OCI-LY1 (cell line): ENCODE measurements around the gene FAM228A.

ENCODE experiments used
- H2AFZ ChIP-seq: fragments of 200-600 bp; sonication (generic), shearing (Covaris generic); 2 replicates; pipeline ENCODE4 v1.6.0; 2014; ENCODE audit warnings: antibody characterized with exemption, mild to moderate bottlenecking, low read length
- H3F3A ChIP-seq: fragments of 200-600 bp; sonication (generic), shearing (Covaris generic); 2 replicates; pipeline ENCODE4 v1.6.0; 2014; ENCODE audit warnings: mild to moderate bottlenecking, antibody characterized with exemption, low read length, moderate library complexity; ENCODE audit not compliant: insufficient read depth
- H3K27ac ChIP-seq: fragments of 200-600 bp; sonication (generic); 2 replicates; pipeline ENCODE4 v1.5.1; 2014; ENCODE audit warnings: low read length, mixed run types, mild to moderate bottlenecking, low read depth; ENCODE audit not compliant: poor library complexity, severe bottlenecking
- H3K27me3 ChIP-seq: fragments of 200-600 bp; sonication (generic); 2 replicates; pipeline ENCODE4 v1.6.0; 2014; ENCODE audit warnings: antibody characterized with exemption, mild to moderate bottlenecking, low read length, moderate library complexity; ENCODE audit not compliant: insufficient read depth
- H3K36me3 ChIP-seq: fragments of 200-600 bp; sonication (generic); 2 replicates; pipeline ENCODE4 v1.6.1; 2014; ENCODE audit warnings: mild to moderate bottlenecking, antibody characterized with exemption, low read length, moderate library complexity, mixed read lengths; ENCODE audit not compliant: insufficient read depth
- H3K4me1 ChIP-seq: fragments of 200-600 bp; sonication (generic); 2 replicates; pipeline ENCODE4 v1.5.1; 2014; ENCODE audit warnings: mild to moderate bottlenecking, low read length, moderate library complexity; ENCODE audit not compliant: insufficient read depth, severe bottlenecking
- H3K4me2 ChIP-seq: fragments of 200-600 bp; sonication (generic), shearing (Covaris generic); 2 replicates; pipeline ENCODE4 v1.6.1; 2014; ENCODE audit warnings: low read length
- H3K4me3 ChIP-seq: fragments of 200-600 bp; sonication (generic); 2 replicates; pipeline ENCODE4 v1.5.1; 2014; ENCODE audit warnings: low read length, low read depth, mild to moderate bottlenecking, mixed read lengths; ENCODE audit not compliant: poor library complexity, severe bottlenecking
- H3K79me2 ChIP-seq: fragments of 200-600 bp; shearing (Covaris generic); 2 replicates; pipeline ENCODE4 v1.6.1; 2016; ENCODE audit warnings: mixed run types, low read length, mixed read lengths; ENCODE audit not compliant: insufficient read depth
- H3K9ac ChIP-seq: fragments of 200-600 bp; sonication (generic), shearing (Covaris generic); 2 replicates; pipeline ENCODE4 v1.6.1; 2014; ENCODE audit warnings: mild to moderate bottlenecking, low read length, mixed read lengths
- H3K9me2 ChIP-seq: fragments of 200-600 bp; sonication (generic), shearing (Covaris generic); 2 replicates; pipeline ENCODE4 v1.6.1; 2014; ENCODE audit warnings: low read depth, mild to moderate bottlenecking, low read length, mixed read lengths
- H3K9me3 ChIP-seq: fragments of 200-600 bp; shearing (Covaris generic); 2 replicates; pipeline ENCODE4 v1.6.1; 2014; ENCODE audit warnings: low read length, mixed read lengths
- H4K20me1 ChIP-seq: fragments of 200-600 bp; sonication (generic), shearing (Covaris generic); 2 replicates; pipeline ENCODE4 v1.6.0; 2016; ENCODE audit warnings: mild to moderate bottlenecking, low read length; ENCODE audit not compliant: insufficient read depth
- EZH2 ChIP-seq: fragments of 200-600 bp; sonication (generic), shearing (Covaris generic); IDR thresholded peaks from 2 replicates; pipeline ENCODE4 v1.8.0; 2017; ENCODE audit warnings: borderline replicate concordance, mixed run types, mild to moderate bottlenecking, antibody characterized with exemption, low read length, moderate library complexity, mixed read lengths
- TF ChIP-seq, protein P1 (sequence below): fragments of 200-600 bp; sonication (generic), shearing (Covaris generic); IDR thresholded peaks from 2 replicates; pipeline ENCODE4 v1.5.1; 2017; ENCODE audit warnings: mild to moderate bottlenecking, antibody characterized with exemption, low read length, moderate library complexity, mixed read lengths

FAM228A gene

DNA sequence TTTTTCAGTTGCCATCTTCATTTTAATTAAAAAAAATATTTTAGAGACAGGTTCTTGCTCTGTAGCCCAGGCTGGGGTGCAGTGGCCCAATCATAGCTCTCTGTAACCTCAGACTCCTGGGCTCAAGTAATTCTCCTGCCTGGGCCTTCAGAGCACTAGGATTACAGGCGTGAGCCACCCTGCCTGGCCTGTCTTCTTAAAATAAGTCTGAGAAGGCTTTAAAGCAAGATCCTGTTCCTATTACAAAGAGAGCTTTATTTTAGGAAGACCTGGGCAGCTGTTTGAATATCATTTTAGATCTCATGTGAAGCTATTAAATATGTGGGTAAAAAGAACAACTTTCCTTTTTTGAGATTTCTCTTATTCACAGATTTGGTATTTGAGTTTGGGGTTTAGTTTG, 1.5 kb downstream of the FAM228A start:
- H3K36me3 ChIP-seq: no peaks in the 10 kb centered on the region
- no peaks in the 10 kb centered on the region for H3F3A ChIP-seq
- H3K79me2 ChIP-seq: no peaks in the 10 kb centered on the region
- H4K20me1 ChIP-seq: no peaks in the 10 kb centered on the region
- H3K27me3 ChIP-seq: no peaks in the 10 kb centered on the region
- no peak overlapping the region for H3K9ac ChIP-seq
- no peak overlapping the region for H3K4me2 ChIP-seq
- H3K9me3 ChIP-seq: no peaks in the 10 kb centered on the region
- H3K27ac ChIP-seq: no peak overlapping the region
- H3K9me2 ChIP-seq: no peaks in the 10 kb centered on the region
- H3K4me1 ChIP-seq: no peaks in the 10 kb centered on the region
- no peak overlapping the region for H2AFZ ChIP-seq
- TF ChIP-seq, protein P1, sequence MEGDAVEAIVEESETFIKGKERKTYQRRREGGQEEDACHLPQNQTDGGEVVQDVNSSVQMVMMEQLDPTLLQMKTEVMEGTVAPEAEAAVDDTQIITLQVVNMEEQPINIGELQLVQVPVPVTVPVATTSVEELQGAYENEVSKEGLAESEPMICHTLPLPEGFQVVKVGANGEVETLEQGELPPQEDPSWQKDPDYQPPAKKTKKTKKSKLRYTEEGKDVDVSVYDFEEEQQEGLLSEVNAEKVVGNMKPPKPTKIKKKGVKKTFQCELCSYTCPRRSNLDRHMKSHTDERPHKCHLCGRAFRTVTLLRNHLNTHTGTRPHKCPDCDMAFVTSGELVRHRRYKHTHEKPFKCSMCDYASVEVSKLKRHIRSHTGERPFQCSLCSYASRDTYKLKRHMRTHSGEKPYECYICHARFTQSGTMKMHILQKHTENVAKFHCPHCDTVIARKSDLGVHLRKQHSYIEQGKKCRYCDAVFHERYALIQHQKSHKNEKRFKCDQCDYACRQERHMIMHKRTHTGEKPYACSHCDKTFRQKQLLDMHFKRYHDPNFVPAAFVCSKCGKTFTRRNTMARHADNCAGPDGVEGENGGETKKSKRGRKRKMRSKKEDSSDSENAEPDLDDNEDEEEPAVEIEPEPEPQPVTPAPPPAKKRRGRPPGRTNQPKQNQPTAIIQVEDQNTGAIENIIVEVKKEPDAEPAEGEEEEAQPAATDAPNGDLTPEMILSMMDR: no peak
- no peak for TF ChIP-seq EZH2
- no peak overlapping the region for H3K4me3 ChIP-seq

DNA sequence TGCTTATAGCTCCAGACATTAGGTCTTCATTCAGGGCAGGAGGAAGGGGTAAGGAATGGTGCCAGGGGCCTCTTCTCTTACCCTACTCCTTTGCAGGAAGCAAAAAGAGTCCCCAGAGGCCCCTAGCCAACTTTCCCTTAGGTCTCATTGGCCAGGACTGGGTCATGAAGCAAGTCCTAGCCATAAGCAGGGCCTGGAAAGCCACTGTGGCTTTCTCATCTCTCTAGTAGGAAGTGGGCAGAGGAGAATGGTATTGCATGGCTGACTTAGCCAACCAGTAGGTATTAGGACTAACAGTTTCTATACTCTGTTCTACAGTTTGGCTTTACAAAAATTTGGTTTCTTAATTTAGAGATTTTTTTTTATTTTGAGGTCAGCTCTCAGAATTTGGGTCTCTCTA, 4.8 kb downstream of the FAM228A start:
- Histone ChIP-seq H3K27ac (no peak overlapping the region), H3K4me3 (no peak overlapping the region), H3F3A (no peaks in the 10 kb centered on the region), H3K79me2 (no peaks in the 10 kb centered on the region), H3K4me2 (no peak overlapping the region), H3K4me1 (no peaks in the 10 kb centered on the region), H3K27me3 (no peaks in the 10 kb centered on the region), H2AFZ (no peak overlapping the region), H3K9ac (no peak overlapping the region), H4K20me1 (no peaks in the 10 kb centered on the region), H3K9me3 (no peaks in the 10 kb centered on the region), H3K9me2 (no peaks in the 10 kb centered on the region), H3K36me3 (no peaks in the 10 kb centered on the region)
- TF ChIP-seq, protein P1: no peak
- no peak for TF ChIP-seq EZH2

DNA sequence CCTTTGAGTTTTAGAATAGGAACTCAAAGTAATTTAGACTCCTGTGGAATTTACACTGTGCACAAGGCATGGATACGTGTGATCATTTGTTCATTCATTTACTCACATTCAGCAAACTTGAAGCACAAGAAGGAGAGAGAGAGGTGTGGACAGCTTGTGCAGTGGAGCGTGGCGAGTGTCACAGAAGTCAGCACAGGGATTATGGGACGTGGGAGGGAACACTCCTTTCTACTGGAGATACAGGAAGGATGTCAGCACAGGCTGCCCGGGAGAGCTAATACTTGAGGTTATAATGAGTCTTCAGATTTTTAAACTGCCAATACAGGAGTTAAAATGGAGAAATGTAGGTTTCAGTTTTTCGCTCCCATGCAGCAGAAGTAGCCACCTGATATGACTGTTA, 7.0 kb downstream of the FAM228A start:
- Histone ChIP-seq H3K27ac (no peak overlapping the region), H2AFZ (no peak overlapping the region), H3K36me3 (no peaks in the 10 kb centered on the region), H3K4me3 (no peak overlapping the region), H3K9me3 (no peaks in the 10 kb centered on the region), H3K4me2 (no peak overlapping the region), H4K20me1 (no peaks in the 10 kb centered on the region), H3F3A (no peaks in the 10 kb centered on the region), H3K4me1 (no peaks in the 10 kb centered on the region), H3K27me3 (no peaks in the 10 kb centered on the region), H3K9ac (no peak overlapping the region), H3K9me2 (no peaks in the 10 kb centered on the region), H3K79me2 (no peaks in the 10 kb centered on the region)
- no peak for TF ChIP-seq EZH2
- TF ChIP-seq, protein P1: no peak
